BLaER1 (cell line): ENCODE measurements around the gene TENT4A.
"Not testable (repeated sequence)": the region's sequence is repeated elsewhere in the genome, so short reads cannot be mapped to it uniquely, and the experiment has no call there.

Experiments
- H3K27ac ChIP-seq: shearing (Covaris generic); formaldehyde crosslinking; 2 replicates; pipeline ENCODE4 v1.8.1; 2022
- H3K27me3 ChIP-seq: shearing (Covaris generic); formaldehyde crosslinking; 2 replicates; pipeline ENCODE4 v1.8.1; 2022
- H3K36me3 ChIP-seq: shearing (Covaris generic); formaldehyde crosslinking; 2 replicates; pipeline ENCODE4 v1.8.1; 2022
- H3K4me1 ChIP-seq: shearing (Covaris generic); formaldehyde crosslinking; 2 replicates; pipeline ENCODE4 v1.8.1; 2022
- H3K4me2 ChIP-seq: shearing (Covaris generic); formaldehyde crosslinking; 2 replicates; pipeline ENCODE4 v1.8.1; 2022
- H3K4me3 ChIP-seq: shearing (Covaris generic); formaldehyde crosslinking; 2 replicates; pipeline ENCODE4 v1.8.1; 2022
- H3K9ac ChIP-seq: shearing (Covaris generic); formaldehyde crosslinking; 2 replicates; pipeline ENCODE4 v1.8.1; 2022
- H3K9me3 ChIP-seq: shearing (Covaris generic); formaldehyde crosslinking; 2 replicates; pipeline ENCODE4 v1.8.1; 2022
- H4K20me1 ChIP-seq: shearing (Covaris generic); formaldehyde crosslinking; 2 replicates; pipeline ENCODE4 v1.8.1; 2022
- Cebpa-rat ChIP-seq: shearing (Covaris generic); IDR thresholded peaks from 2 replicates; pipeline ENCODE4 v1.8.1; 2022

TENT4A gene

DNA sequence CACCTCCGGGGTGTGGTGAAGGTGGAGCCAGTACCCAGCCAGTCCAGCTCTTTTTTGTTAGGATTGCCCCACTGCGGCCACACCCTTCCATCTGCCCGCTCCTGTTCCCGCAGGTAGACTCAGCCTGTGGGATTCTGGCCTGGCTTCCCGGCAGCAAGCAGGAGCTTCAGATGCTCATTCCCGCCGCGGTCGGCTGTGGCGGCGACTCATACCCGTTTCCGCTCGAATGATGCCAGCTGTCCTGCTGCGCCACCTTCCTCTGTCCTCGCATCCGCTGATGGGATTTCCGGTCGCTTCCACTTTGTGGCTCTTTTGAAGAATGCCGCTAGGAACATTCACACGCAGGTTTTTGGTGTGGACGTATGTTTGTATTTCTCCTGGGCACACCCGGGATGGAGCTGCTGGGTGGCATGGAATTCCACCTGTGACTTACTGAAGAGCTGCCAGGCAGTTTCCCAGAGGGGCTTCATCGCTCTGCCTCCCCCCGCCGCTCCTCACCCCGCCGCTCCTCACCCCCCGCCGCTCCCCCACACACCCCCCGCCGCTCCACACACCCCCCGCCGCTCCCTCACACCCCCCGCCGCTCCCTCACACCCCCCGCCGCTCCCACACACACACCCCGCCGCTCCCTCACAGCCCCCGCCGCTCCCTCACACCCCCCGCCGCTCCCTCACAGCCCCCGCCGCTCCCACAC lies 60.3 kb downstream of the TENT4A start:
- no peaks in the 10 kb centered on the region for H3K9me3 ChIP-seq
- no peak overlapping the region for H3K9ac ChIP-seq
- H3K4me2 ChIP-seq: no peak overlapping the region
- peaks cover 20% of the 10 kb centered on the region for H3K4me1 ChIP-seq
- no peaks in the 10 kb centered on the region for H3K36me3 ChIP-seq
- no peak for TF ChIP-seq Cebpa-rat
- no peak overlapping the region for H3K4me3 ChIP-seq
- no peaks in the 10 kb centered on the region for H3K27me3 ChIP-seq
- no peaks in the 10 kb centered on the region for H4K20me1 ChIP-seq
- no peak overlapping the region for H3K27ac ChIP-seq

- not testable (repeated sequence) for H3K36me3 ChIP-seq, H3K9ac ChIP-seq, H3K4me3 ChIP-seq, H3K27ac ChIP-seq, H4K20me1 ChIP-seq, H3K9me3 ChIP-seq, H3K4me2 ChIP-seq, H3K27me3 ChIP-seq
- H3K4me1 ChIP-seq: peaks cover 13% of the 10 kb centered on the region
Observed at GRCh38 chr5:6774207-6774606, 61.0 kb downstream of the TENT4A start.

GRCh38 chr5:6774721-6775204 lies 61.5 kb downstream of the TENT4A start:
- Histone ChIP-seq H3K4me2 (no peak overlapping the region), H3K27me3 (no peaks in the 10 kb centered on the region), H3K4me1 (peaks cover 7% of the 10 kb centered on the region), H4K20me1 (no peaks in the 10 kb centered on the region), H3K9ac (no peak overlapping the region), H3K27ac (no peak overlapping the region), H3K4me3 (no peak overlapping the region), H3K36me3 (no peaks in the 10 kb centered on the region), H3K9me3 (no peaks in the 10 kb centered on the region)
- TF ChIP-seq Cebpa-rat: no peak

- no peak overlapping the region for H3K4me3 ChIP-seq
- no peak for TF ChIP-seq Cebpa-rat
- H3K27ac ChIP-seq: no peak overlapping the region
- no peaks in the 10 kb centered on the region for H4K20me1 ChIP-seq
- H3K9me3 ChIP-seq: peaks cover under 1% of the 10 kb centered on the region; the same call in 1 of the 2 replicates
- no peak overlapping the region for H3K9ac ChIP-seq
- no peaks in the 10 kb centered on the region for H3K27me3 ChIP-seq
- H3K4me1 ChIP-seq: no peaks in the 10 kb centered on the region
- no peak overlapping the region for H3K4me2 ChIP-seq
- H3K36me3 ChIP-seq: no peaks in the 10 kb centered on the region
Observed at GRCh38 chr5:6775571-6775970, 62.3 kb downstream of the TENT4A start.

DNA sequence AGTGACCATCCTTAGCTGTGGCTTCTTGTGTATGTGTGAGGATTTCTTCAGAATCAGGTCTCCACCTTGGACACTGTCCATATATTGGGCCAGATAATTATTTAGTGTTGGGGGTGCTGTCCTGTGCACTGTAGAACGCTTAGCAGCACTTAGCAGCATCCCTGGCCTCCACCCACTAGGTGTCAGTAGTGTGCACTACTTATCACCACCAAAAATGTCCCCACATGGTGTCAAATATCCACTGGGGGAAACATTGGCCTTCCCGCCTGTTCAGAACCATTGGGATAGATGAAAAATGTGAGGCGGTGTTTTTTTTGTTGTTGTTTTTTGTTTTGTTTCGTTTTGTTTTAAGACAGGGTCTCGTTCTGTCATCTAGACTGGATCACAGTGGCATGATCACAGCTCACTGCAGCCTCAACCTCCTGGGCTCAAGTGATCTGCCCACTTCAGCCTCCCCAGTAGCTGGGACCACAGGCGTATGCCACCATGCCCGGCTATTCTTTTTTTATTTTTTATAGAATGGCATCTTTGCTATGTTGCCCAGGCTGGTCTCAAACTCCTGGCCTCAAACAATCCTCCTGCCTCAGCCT lies 67.7 kb downstream of the TENT4A start:
- no peak for TF ChIP-seq Cebpa-rat
- no peaks in the 10 kb centered on the region for H4K20me1 ChIP-seq
- no peak overlapping the region for H3K4me2 ChIP-seq

GRCh38 chr5:6781716-6782115 lies 68.5 kb downstream of the TENT4A start:
- Histone ChIP-seq H3K27me3 (no peaks in the 10 kb centered on the region), H3K27ac (no peak overlapping the region), H3K4me1 (peaks cover 18% of the 10 kb centered on the region), H4K20me1 (no peaks in the 10 kb centered on the region), H3K9ac (no peak overlapping the region), H3K9me3 (peaks cover 8% of the 10 kb centered on the region; the same call in 1 of the 2 replicates), H3K4me3 (no peak overlapping the region), H3K36me3 (no peaks in the 10 kb centered on the region), H3K4me2 (no peak overlapping the region)
- TF ChIP-seq Cebpa-rat: no peak

More for the DNA sequence above, 67.7 kb downstream of the TENT4A start:
- no peaks in the 10 kb centered on the region for H3K36me3 ChIP-seq
- H3K4me3 ChIP-seq: no peak overlapping the region
- H3K9me3 ChIP-seq: peaks cover 8% of the 10 kb centered on the region; the same call in 1 of the 2 replicates
- peaks cover 9% of the 10 kb centered on the region for H3K4me1 ChIP-seq
- H3K9ac ChIP-seq: no peak overlapping the region
- H3K27me3 ChIP-seq: no peaks in the 10 kb centered on the region
- H3K27ac ChIP-seq: no peak overlapping the region

- H3K27ac ChIP-seq: no peak overlapping the region
- no peaks in the 10 kb centered on the region for H3K36me3 ChIP-seq
- H3K4me3 ChIP-seq: no peak overlapping the region
- no peak overlapping the region for H3K4me2 ChIP-seq
- peaks cover 20% of the 10 kb centered on the region for H3K4me1 ChIP-seq
- peaks cover 8% of the 10 kb centered on the region; the same call in 1 of the 2 replicates for H3K9me3 ChIP-seq
- H3K9ac ChIP-seq: no peak overlapping the region
- TF ChIP-seq Cebpa-rat: no peak
- H4K20me1 ChIP-seq: no peaks in the 10 kb centered on the region
- no peaks in the 10 kb centered on the region for H3K27me3 ChIP-seq
Observed at GRCh38 chr5:6783787-6784186, 70.6 kb downstream of the TENT4A start.

DNA sequence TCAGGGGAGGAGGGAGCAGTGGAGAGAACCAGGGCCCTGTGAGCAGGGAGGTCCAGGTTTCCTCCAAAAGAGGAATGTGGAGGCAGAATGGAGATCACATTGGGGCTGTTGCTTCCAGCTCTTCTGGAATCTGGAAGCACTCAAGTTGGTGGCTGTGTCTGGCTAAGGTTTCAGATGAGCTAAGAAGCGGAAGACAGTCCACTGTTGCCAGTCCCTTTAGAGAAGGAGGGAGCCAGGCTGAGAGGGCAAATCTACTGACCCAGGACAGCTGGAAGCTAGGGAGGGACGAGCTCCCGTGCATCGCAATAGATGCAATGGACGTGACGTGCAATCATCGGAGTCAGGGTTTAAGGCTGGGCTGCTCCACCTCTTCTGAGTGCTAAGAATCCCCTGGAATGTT lies 71.2 kb downstream of the TENT4A start:
- peaks cover 8% of the 10 kb centered on the region; the same call in 1 of the 2 replicates for H3K9me3 ChIP-seq
- peaks cover 20% of the 10 kb centered on the region for H3K4me1 ChIP-seq
- H3K9ac ChIP-seq: no peak overlapping the region
- TF ChIP-seq Cebpa-rat: no peak
- no peak overlapping the region for H3K4me2 ChIP-seq
- H3K4me3 ChIP-seq: no peak overlapping the region
- H3K27ac ChIP-seq: no peak overlapping the region
- H3K36me3 ChIP-seq: no peaks in the 10 kb centered on the region
- no peaks in the 10 kb centered on the region for H4K20me1 ChIP-seq
- H3K27me3 ChIP-seq: no peaks in the 10 kb centered on the region

GRCh38 chr5:6785161-6785860 lies 72.1 kb downstream of the TENT4A start:
- TF ChIP-seq Cebpa-rat: no peak
- Histone ChIP-seq H3K36me3 (no peaks in the 10 kb centered on the region), H3K27ac (no peak overlapping the region), H3K9ac (no peak overlapping the region), H3K27me3 (no peaks in the 10 kb centered on the region), H3K4me1 (peaks cover 20% of the 10 kb centered on the region), H4K20me1 (no peaks in the 10 kb centered on the region), H3K9me3 (peaks cover 8% of the 10 kb centered on the region; the same call in 1 of the 2 replicates), H3K4me2 (peak overlapping the region; percentile 44), H3K4me3 (no peak overlapping the region)

DNA sequence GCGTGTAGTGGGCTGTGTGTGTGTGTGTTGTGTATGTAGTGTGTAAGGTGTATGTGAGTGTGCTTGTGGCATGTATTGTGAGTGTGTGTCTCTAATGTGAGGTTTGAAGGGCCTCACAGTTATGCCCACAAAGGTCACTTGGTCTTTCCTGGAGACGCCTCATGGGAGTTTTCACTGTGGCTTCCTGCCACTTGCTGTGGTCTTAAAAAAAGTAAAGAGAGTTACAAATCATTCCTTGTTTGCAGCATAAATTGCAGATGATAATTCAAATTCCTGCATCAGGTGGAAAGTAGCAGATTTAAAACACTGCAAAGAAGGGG lies 72.6 kb downstream of the TENT4A start:
- H3K4me1 ChIP-seq: peaks cover 20% of the 10 kb centered on the region
- H3K9me3 ChIP-seq: peaks cover 5% of the 10 kb centered on the region; the same call in 1 of the 2 replicates
- H3K4me3 ChIP-seq: no peak overlapping the region
- no peak overlapping the region for H3K27ac ChIP-seq
- H3K4me2 ChIP-seq: peak overlapping the region; percentile 44
- H3K9ac ChIP-seq: no peak overlapping the region
- no peaks in the 10 kb centered on the region for H3K36me3 ChIP-seq
- no peak for TF ChIP-seq Cebpa-rat
- H3K27me3 ChIP-seq: no peaks in the 10 kb centered on the region
- H4K20me1 ChIP-seq: no peaks in the 10 kb centered on the region
